Vagina (tissue), 2 donors: ENCODE data around the gene PAX9.

ENCODE experiments used
- POLR2A ChIP-seq, 2 donors: fragments of 450-650 bp; IDR thresholded peaks; one replicate each; pipeline ENCODE4 v1.6.1; 2017; ENCODE audit warnings: antibody characterized with exemption in 2 of 2, mild to moderate bottlenecking in 2 of 2, moderate library complexity in 2 of 2
- POLR2AphosphoS5 ChIP-seq, 2 donors: sonication (generic); formaldehyde crosslinking; IDR thresholded peaks; one replicate each; pipeline ENCODE4 v1.9.0; 2017; ENCODE audit warnings: antibody characterized with exemption in 2 of 2, mild to moderate bottlenecking in 2 of 2, low read depth in 1 of 2; ENCODE audit not compliant: insufficient read depth in 1 of 2

GRCh38 chr14:36647824-36648753 is 13.6 kb upstream of the PAX9 start:
- no peak for TF ChIP-seq POLR2A (IDR thresholded peaks at IDR 0.05)
- no peak for TF ChIP-seq POLR2AphosphoS5 (IDR thresholded peaks at IDR 0.05; ENCODE audit: insufficient read depth in 1 of 2, low read depth in 1 of 2)
